GM12872 (cell line): ENCODE measurements around the gene HM13.

Experiments used
- CTCF ChIP-seq: IDR thresholded peaks from 3 replicates; pipeline ENCODE4 v1.5.1; 2011; ENCODE audit warnings: low read depth, mild to moderate bottlenecking, low read length, moderate library complexity; ENCODE audit not compliant: insufficient read depth

HM13 gene

GRCh38 chr20:31572701-31573554, 58.7 kb downstream of the HM13 start:
- no peak for TF ChIP-seq CTCF

GRCh38 chr20:31573555-31574321, 59.5 kb downstream of the HM13 start:
- no peak for TF ChIP-seq CTCF

- TF ChIP-seq CTCF: no peak
These were observed 62.5 kb downstream of the HM13 start for GRCh38 chr20:31576751-31577150.

GRCh38 chr20:31577194-31577593, 63.0 kb downstream of the HM13 start:
- no peak for TF ChIP-seq CTCF

- no peak for TF ChIP-seq CTCF
These were observed 64.4 kb downstream of the HM13 start for GRCh38 chr20:31578448-31579138.

- no peak for TF ChIP-seq CTCF
These were observed 65.0 kb downstream of the HM13 start for GRCh38 chr20:31579245-31579644.

- TF ChIP-seq CTCF: no peak
These were observed 66.5 kb downstream of the HM13 start for GRCh38 chr20:31580706-31581105.
